IMR-90 (cell line): ENCODE measurements around the gene EIF3L. TPM values are rescaled to one million over a fixed set of nuclear protein-coding genes. Genes with fewer than 3 reads are reported as not detected.
A peak's percentile ranks its signal among the peaks of the same experiment; 100 is the strongest.

Experiments used
- ATAC-seq: fragments of 200-7000 bp; cut with Tn5 transposase; 2 replicates; pipeline ENCODE4 v1.9.1; 2020; ENCODE audit warnings: low read depth, mild to moderate bottlenecking, moderate library complexity
- BruUV-seq: library from RNA; stranded (reverse); fragments of 400-500 nt; replicated peaks from 2 replicates; lab custom pipeline; 2021; lab: Mats Ljungman, UMichigan
- CTCF ChIA-PET: fragments of 300-600 bp; formaldehyde crosslinking; extraction: SDS; loops from one replicate; lab custom pipeline; 2021; ENCODE audit warnings: antibody characterized with exemption; lab: Yijun Ruan, JAX
- POLR2A ChIA-PET: fragments of 300-600 bp; sonication (Branson Sonifier 250); formaldehyde crosslinking; loops from one replicate; lab custom pipeline; 2022; ENCODE audit warnings: antibody characterized with exemption; ENCODE audit not compliant: unreplicated experiment; lab: Charles Lee
- DNase-seq: peaks from one replicate; pipeline ENCODE4 v3.0.0; 2013
- H2AFZ ChIP-seq: replicated peaks from 2 replicates; pipeline ENCODE3; 2013; ENCODE audit warnings: low read length, mild to moderate bottlenecking; ENCODE audit not compliant: poor library complexity
- H2AK5ac ChIP-seq: 2 replicates; pipeline ENCODE4 v1.6.1; 2013; ENCODE audit warnings: low read depth, low read length, inconsistent platforms
- H2AK9ac ChIP-seq: replicated peaks from 2 replicates; pipeline ENCODE3; 2013; ENCODE audit warnings: mild to moderate bottlenecking, low read depth, low read length, moderate library complexity; ENCODE audit not compliant: poor library complexity
- H2BK120ac ChIP-seq: 2 replicates; pipeline ENCODE4 v1.6.1; 2013; ENCODE audit warnings: low read depth, low read length, inconsistent platforms
- H2BK15ac ChIP-seq: 3 replicates; pipeline ENCODE4 v1.6.1; 2013; ENCODE audit warnings: low read depth, low read length, inconsistent platforms
- H2BK20ac ChIP-seq: 2 replicates; pipeline ENCODE4 v1.6.1; 2013; ENCODE audit warnings: low read depth, mild to moderate bottlenecking, inconsistent platforms, low read length, moderate library complexity
- H2BK5ac ChIP-seq: 2 replicates; pipeline ENCODE4 v1.6.1; 2013; ENCODE audit warnings: mild to moderate bottlenecking, low read depth, low read length, inconsistent platforms; ENCODE audit not compliant: poor library complexity, severe bottlenecking
- H3K14ac ChIP-seq: replicated peaks from 2 replicates; pipeline ENCODE4 v1.6.1; 2013; ENCODE audit warnings: low read depth, low read length, inconsistent platforms
- H3K18ac ChIP-seq: 2 replicates; pipeline ENCODE4 v1.6.1; 2013; ENCODE audit warnings: low read depth, low read length, control low read depth
- H3K23ac ChIP-seq: 2 replicates; pipeline ENCODE4 v1.6.1; 2013; ENCODE audit warnings: low read depth, low read length, inconsistent platforms
- H3K27ac ChIP-seq: 2 replicates; pipeline ENCODE4 v1.5.1; 2013; ENCODE audit warnings: mild to moderate bottlenecking, control low read depth, low read length; ENCODE audit not compliant: insufficient read depth
- H3K27me3 ChIP-seq: 2 replicates; pipeline ENCODE4 v1.6.1; 2013; ENCODE audit warnings: low read length; ENCODE audit not compliant: control insufficient read depth, insufficient read depth
- H3K36me3 ChIP-seq: 2 replicates; pipeline ENCODE4 v1.6.1; 2013; ENCODE audit warnings: low read length, mixed read lengths; ENCODE audit not compliant: control insufficient read depth, insufficient read depth
- H3K4ac ChIP-seq: 2 replicates; pipeline ENCODE4 v1.6.1; 2013; ENCODE audit warnings: low read depth, low read length, inconsistent platforms
- H3K4me1 ChIP-seq: 2 replicates; pipeline ENCODE4 v1.6.1; 2013; ENCODE audit warnings: low read length, mixed read lengths; ENCODE audit not compliant: control insufficient read depth, insufficient read depth
- H3K4me2 ChIP-seq: 2 replicates; pipeline ENCODE4 v1.6.1; 2013; ENCODE audit warnings: low read depth, mild to moderate bottlenecking, control low read depth, low read length, moderate library complexity
- H3K4me3 ChIP-seq: 2 replicates; pipeline ENCODE4 v1.5.1; 2013; ENCODE audit warnings: low read depth, mild to moderate bottlenecking, control low read depth, low read length, moderate library complexity; ENCODE audit not compliant: insufficient read depth
- H3K56ac ChIP-seq: 2 replicates; pipeline ENCODE4 v1.6.1; 2013; ENCODE audit warnings: low read length, inconsistent platforms; ENCODE audit not compliant: insufficient read depth; ENCODE audit errors: extremely low read depth
- H3K79me1 ChIP-seq, 2 experiments: 2 replicates each; pipeline ENCODE4 v1.6.1; 2013; ENCODE audit warnings: low read length in 2 of 2, inconsistent platforms in 1 of 2, low read depth in 1 of 2
- H3K9ac ChIP-seq: 2 replicates; pipeline ENCODE4 v1.6.1; 2013; ENCODE audit warnings: low read depth, low read length, control low read depth
- H3K9me1 ChIP-seq: 2 replicates; pipeline ENCODE4 v1.6.1; 2013; ENCODE audit warnings: low read length, inconsistent platforms; ENCODE audit not compliant: insufficient read depth
- H3K9me3 ChIP-seq: 2 replicates; pipeline ENCODE4 v1.6.1; 2013; ENCODE audit warnings: low read length; ENCODE audit not compliant: control insufficient read depth, insufficient read depth
- H4K20me1 ChIP-seq: 2 replicates; pipeline ENCODE4 v1.6.1; 2013; ENCODE audit warnings: low read length, inconsistent platforms; ENCODE audit not compliant: insufficient read depth
- H4K5ac ChIP-seq: 2 replicates; pipeline ENCODE4 v1.6.1; 2013; ENCODE audit warnings: mild to moderate bottlenecking, low read depth, low read length, control low read depth
- H4K8ac ChIP-seq, 2 experiments: 2 replicates each; pipeline ENCODE4 v1.6.1; 2013; ENCODE audit warnings: low read depth in 2 of 2, low read length in 2 of 2, control low read depth in 1 of 2, inconsistent platforms in 1 of 2
- H4K91ac ChIP-seq: 2 replicates; pipeline ENCODE4 v1.6.1; 2013; ENCODE audit warnings: low read depth, low read length, inconsistent platforms; ENCODE audit not compliant: insufficient read depth
- BHLHE40 ChIP-seq: fragments of 150-350 bp; IDR thresholded peaks from 2 replicates; pipeline ENCODE4 v1.6.1; 2016; ENCODE audit warnings: mild to moderate bottlenecking, low read depth, low read length
- CTCF ChIP-seq: conservative IDR thresholded peaks from 2 replicates; pipeline ENCODE4 v1.5.1; 2012; ENCODE audit warnings: mild to moderate bottlenecking, low read depth, low read length, improper control_type of control experiment
- ELK1 ChIP-seq: fragments of 150-350 bp; IDR thresholded peaks from 2 replicates; pipeline ENCODE4 v1.6.1; 2016; ENCODE audit warnings: low read depth, mild to moderate bottlenecking, low read length, moderate library complexity, borderline replicate concordance
- NFE2L2 ChIP-seq: fragments of 150-350 bp; IDR thresholded peaks from 2 replicates; pipeline ENCODE4 v1.6.1; 2016; ENCODE audit warnings: low read depth, mild to moderate bottlenecking, low read length
- POLR2A ChIP-seq: IDR thresholded peaks from 2 replicates; pipeline ENCODE4 v1.6.1; 2012; ENCODE audit warnings: mild to moderate bottlenecking, low read depth, low read length
- RFX5 ChIP-seq: IDR thresholded peaks from 2 replicates; pipeline ENCODE4 v1.8.0; 2012; ENCODE audit warnings: low read depth, mild to moderate bottlenecking, low read length, moderate library complexity
- SMC3 ChIP-seq: fragments of 150-350 bp; IDR thresholded peaks from 2 replicates; pipeline ENCODE4 v1.6.1; 2016; ENCODE audit warnings: low read depth, mild to moderate bottlenecking, antibody characterized with exemption, low read length, moderate library complexity
- WGBS, 2 experiments: methylation state at CpG; one replicate each; pipeline versions ENCODE4 v1.1.5 to v1.1.7; 2013; ENCODE audit warnings: missing lambda C conversion rate in 2 of 2; ENCODE audit not compliant: insufficient read length in 1 of 2; ENCODE audit errors: extremely low coverage in 2 of 2; 5-methylcytosine and 5-hydroxymethylcytosine counted together
- dilution Hi-C: fragments of 300-500 bp; cut with HindIII; formaldehyde crosslinking; loops from one replicate; pipeline ENCODE4 v1.14.3; 2018; ENCODE audit warnings: low sequenced_read_pairs; ENCODE audit not compliant: unreplicated experiment
- in situ Hi-C: fragments of 300-500 bp; cut with MboI; formaldehyde crosslinking; loops from 3 replicates; pipeline ENCODE4 v1.14.3; 2019; ENCODE audit warnings: low sequenced_read_pairs, inconsistent platforms, mixed read lengths
- intact Hi-C: fragments of 100-400 bp; cut with micrococcal nuclease; formaldehyde crosslinking; loops from 2 replicates; pipeline ENCODE4 v1.10.0; 2022
- polyA plus RNA-seq, 3 experiments: library from polyadenylated mRNA; depleted of rRNA; stranded (reverse); fragments of >200 nt; gene quantifications; 2 replicates each; pipeline ENCODE4 v1.2.3, GENCODE V29; 2012; ENCODE audit warnings: low replicate concordance in 1 of 3
- total RNA-seq: library from RNA; depleted of rRNA; stranded (reverse); fragments of >200 nt; gene quantifications from 2 replicates; pipeline ENCODE4 v1.2.3, GENCODE V29; 2012

The EIF3L gene
- total and polyA plus RNA-seq, 2 of the 4 experiments (the other 2 are of a cell fraction) = 391 to 593 TPM

DNA sequence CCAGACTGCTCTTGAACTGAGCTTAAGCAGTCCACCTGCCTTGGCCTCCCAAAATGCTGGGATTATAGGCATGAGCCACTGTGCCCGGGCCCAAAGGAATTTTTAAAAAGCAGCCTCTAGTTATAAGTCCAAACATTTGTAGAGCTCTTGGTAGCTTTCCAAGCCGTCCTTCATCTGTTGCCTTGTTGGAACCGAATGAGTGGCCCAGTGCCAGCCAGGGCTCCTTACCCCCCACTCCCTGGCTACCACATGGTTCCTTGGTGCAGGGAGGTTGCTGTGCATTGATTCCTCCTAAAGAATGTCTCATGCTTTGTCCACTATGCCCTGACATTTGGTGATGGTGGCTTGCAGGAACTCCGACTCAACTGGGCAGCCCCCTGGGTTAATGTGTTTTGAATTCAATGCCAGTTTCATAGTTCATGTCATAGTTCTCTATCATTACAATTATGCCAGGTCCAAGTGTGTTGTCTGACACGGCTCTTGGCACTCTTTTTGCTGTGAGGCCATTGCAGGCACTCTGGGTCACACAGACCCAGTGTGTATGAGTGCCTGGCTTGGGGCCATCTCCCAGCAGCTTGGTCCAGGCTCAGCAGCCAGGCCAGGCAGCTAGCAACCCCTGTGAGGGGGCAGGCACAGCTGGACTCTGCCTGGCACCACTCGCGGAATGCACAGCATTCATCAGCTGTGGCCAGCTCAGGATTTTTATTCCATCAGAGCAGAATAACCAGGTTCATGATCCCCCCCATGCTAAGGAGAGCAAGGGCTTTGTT is 43.5 kb downstream of the EIF3L start:
- Histone ChIP-seq H4K20me1 (0 out of 2 replicates have a peak, but pooled peaks cover 3% of the 10 kb centered on the region), H2AK5ac (no peak overlapping the region), H3K18ac (no peak overlapping the region), H3K79me1 (peaks cover 0 to 28% of the 10 kb centered on the region in 2 experiments; a peak in 2 of 4 replicates), H3K14ac (no peak overlapping the region), H2BK5ac (no peak overlapping the region), H2AFZ (no peak overlapping the region), H3K4ac (no peak overlapping the region), H3K23ac (peak overlapping the region; percentile 24; the same call in 1 of the 2 replicates), H2AK9ac (peak overlapping the region; percentile 59), H3K36me3 (peaks cover 20% of the 10 kb centered on the region), H4K5ac (no peak overlapping the region), H4K8ac (no peak overlapping the region), H2BK120ac (no peak overlapping the region), H3K27me3 (no peaks in the 10 kb centered on the region), H2BK20ac (no peak overlapping the region), H3K9ac (no peak overlapping the region), H2BK15ac (no peak overlapping the region), H3K9me3 (no peaks in the 10 kb centered on the region), H3K4me1 (peaks cover 17% of the 10 kb centered on the region), H3K27ac (no peak overlapping the region), H3K9me1 (no peaks in the 10 kb centered on the region), H3K56ac (no peak overlapping the region), H3K4me3 (no peak overlapping the region), H3K4me2 (no peak overlapping the region), H4K91ac (no peak overlapping the region)
- BruUV-seq = no TSS peak
- intact Hi-C loops = no loop called here
- ChIA-PET POLR2A (no interaction called here), CTCF (interaction anchor here (0.6 to 0.8 kb wide), 3 partner anchors 10 to 83 kb away, joined by 3 to 6 read pairs (median 3); no protein-coding TSS in a partner anchor)
- DNase-seq = no peak
- peak; percentile 47 for ATAC-seq
- in situ Hi-C loops = no loop called here
- TF ChIP-seq BHLHE40 = no peak
- TF ChIP-seq NFE2L2 = no peak
- no peak for TF ChIP-seq POLR2A
- no peak for TF ChIP-seq CTCF
- TF ChIP-seq ELK1 = no peak
- TF ChIP-seq RFX5 = no peak
- TF ChIP-seq SMC3 = no peak
- no CpG with 5 or more reads among the region's 7 CpGs for WGBS, 2 experiments
- dilution Hi-C loops = no loop called here
